OCI-LY7 (cell line): Measurements from ENCODE around the gene TULP4. TPM values are rescaled to one million over a fixed set of nuclear protein-coding genes. Genes with fewer than 3 reads are reported as not detected.

ENCODE experiments used
- BruUV-seq: library from RNA; stranded (reverse); fragments of 400-500 nt; replicated peaks from 2 replicates; lab custom pipeline; 2021; lab: Mats Ljungman, UMichigan
- CTCF ChIA-PET: fragments of 300-600 bp; sonication (Branson Sonifier 250); formaldehyde crosslinking; loops from one replicate; lab custom pipeline; 2022; ENCODE audit warnings: antibody characterized with exemption; ENCODE audit not compliant: unreplicated experiment; lab: Charles Lee
- POLR2A ChIA-PET: fragments of 300-600 bp; sonication (Branson Sonifier 250); formaldehyde crosslinking; loops from one replicate; lab custom pipeline; 2022; ENCODE audit warnings: antibody characterized with exemption; lab: Charles Lee
- DNase-seq: peaks from one replicate; pipeline ENCODE4 v3.0.0-alpha.2; 2015; ENCODE audit warnings: low spot score
- H2AFZ ChIP-seq: fragments of 200-600 bp; sonication (generic), shearing (Covaris generic); 2 replicates; pipeline ENCODE4 v1.6.1; 2014; ENCODE audit warnings: mild to moderate bottlenecking, antibody characterized with exemption, low read length, moderate library complexity
- H3K27ac ChIP-seq: fragments of 200-600 bp; sonication (generic); 2 replicates; pipeline ENCODE4 v1.5.1; 2014; ENCODE audit warnings: mixed run types, low read depth, mild to moderate bottlenecking, moderate library complexity, low read length, inconsistent platforms; ENCODE audit not compliant: poor library complexity, severe bottlenecking
- H3K36me3 ChIP-seq: fragments of 200-600 bp; sonication (generic); 2 replicates; pipeline ENCODE4 v1.6.1; 2014; ENCODE audit warnings: mild to moderate bottlenecking, antibody characterized with exemption, low read length, moderate library complexity, mixed read lengths; ENCODE audit not compliant: insufficient read depth
- H3K4me1 ChIP-seq: fragments of 200-600 bp; sonication (generic); 2 replicates; pipeline ENCODE4 v1.5.1; 2014; ENCODE audit warnings: mild to moderate bottlenecking, low read length; ENCODE audit not compliant: insufficient read depth, poor library complexity, severe bottlenecking
- H3K4me2 ChIP-seq: fragments of 200-600 bp; sonication (generic); 2 replicates; pipeline ENCODE4 v1.6.1; 2014; ENCODE audit warnings: mild to moderate bottlenecking, low read length
- H3K4me3 ChIP-seq: fragments of 200-600 bp; sonication (generic); 2 replicates; pipeline ENCODE4 v1.5.1; 2014; ENCODE audit warnings: mild to moderate bottlenecking, low read depth, low read length; ENCODE audit not compliant: poor library complexity, severe bottlenecking
- H3K79me2 ChIP-seq: fragments of 200-600 bp; sonication (generic); 2 replicates; pipeline ENCODE4 v1.6.1; 2016; ENCODE audit warnings: low read depth, mild to moderate bottlenecking, low read length, moderate library complexity, mixed read lengths; ENCODE audit not compliant: insufficient read depth
- H3K9me2 ChIP-seq: fragments of 200-600 bp; sonication (generic); 2 replicates; pipeline ENCODE4 v1.6.1; 2016; ENCODE audit warnings: mild to moderate bottlenecking, low read length, mixed read lengths; ENCODE audit not compliant: insufficient read depth
- H3K9me3 ChIP-seq: fragments of 200-600 bp; sonication (generic); 2 replicates; pipeline ENCODE4 v1.6.1; 2014; ENCODE audit warnings: mild to moderate bottlenecking, mixed run types, low read length, mixed read lengths
- H4K20me1 ChIP-seq: fragments of 200-600 bp; sonication (generic); 2 replicates; pipeline ENCODE4 v1.6.1; 2014; ENCODE audit warnings: mild to moderate bottlenecking, antibody characterized with exemption, low read length, moderate library complexity, mixed read lengths; ENCODE audit not compliant: insufficient read depth
- CTCF ChIP-seq: fragments of 200-600 bp; sonication (generic); conservative IDR thresholded peaks from 2 replicates; pipeline ENCODE4 v1.5.1; 2014; ENCODE audit warnings: mild to moderate bottlenecking, antibody characterized with exemption, low read length, moderate library complexity, mixed read lengths
- EZH2phosphoT487 ChIP-seq: fragments of 200-600 bp; sonication (generic); IDR thresholded peaks from 2 replicates; pipeline ENCODE4 v1.6.1; 2018; ENCODE audit warnings: low read depth, borderline replicate concordance, mild to moderate bottlenecking, mixed run types, antibody characterized with exemption, low read length, moderate library complexity, mixed read lengths
- intact Hi-C: fragments of 100-400 bp; cut with micrococcal nuclease; formaldehyde crosslinking; loops from one replicate; pipeline ENCODE4 v1.10.0; 2022; ENCODE audit not compliant: unreplicated experiment
- total RNA-seq, 2 experiments: library from RNA; depleted of rRNA in 1 of 2; stranded (reverse); fragments of >200 nt in 1 of 2; shearing (Covaris generic) in 1 of 2; gene quantifications; 2 replicates each; pipeline ENCODE4 v1.2.3, GENCODE V29; 2014 to 2022

TULP4 gene
- total RNA-seq, 2 experiments from 2014 or later = 62.1 to 64.8 TPM

DNA sequence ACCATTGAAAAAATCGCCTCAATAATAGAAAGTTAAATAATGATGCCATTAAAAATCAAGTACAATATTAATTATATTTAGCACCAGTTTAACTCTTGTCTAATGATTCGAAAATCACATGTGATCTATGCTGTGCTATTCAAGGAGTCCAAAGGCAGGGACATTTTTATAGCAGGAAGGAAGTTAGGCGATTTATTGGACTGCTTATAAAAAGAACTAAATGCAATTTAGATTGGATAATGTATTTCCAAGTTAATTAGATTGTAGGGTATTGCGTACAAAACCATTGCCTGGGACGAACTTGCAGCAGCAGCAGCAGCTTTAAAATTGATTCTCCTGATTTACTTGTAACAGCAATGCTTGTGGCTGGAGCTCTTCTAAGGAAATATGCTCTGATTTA, 160.2 kb downstream of the TULP4 start:
- Histone ChIP-seq H3K9me2 (no peaks in the 10 kb centered on the region), H3K9me3 (no peaks in the 10 kb centered on the region), H3K4me1 (no peaks in the 10 kb centered on the region), H3K36me3 (0 out of 2 replicates have a peak, but pooled peaks cover 4% of the 10 kb centered on the region), H3K4me2 (no peak overlapping the region), H3K79me2 (no peaks in the 10 kb centered on the region), H3K27ac (no peak overlapping the region), H2AFZ (no peak overlapping the region), H3K4me3 (no peak overlapping the region), H4K20me1 (no peaks in the 10 kb centered on the region)
- TF ChIP-seq EZH2phosphoT487 (no peak), CTCF (no peak)
- intact Hi-C loops = no loop called here
- BruUV-seq = no TSS peak
- POLR2A ChIA-PET = no interaction called here
- CTCF ChIA-PET = no interaction called here
- DNase-seq = no peak

DNA sequence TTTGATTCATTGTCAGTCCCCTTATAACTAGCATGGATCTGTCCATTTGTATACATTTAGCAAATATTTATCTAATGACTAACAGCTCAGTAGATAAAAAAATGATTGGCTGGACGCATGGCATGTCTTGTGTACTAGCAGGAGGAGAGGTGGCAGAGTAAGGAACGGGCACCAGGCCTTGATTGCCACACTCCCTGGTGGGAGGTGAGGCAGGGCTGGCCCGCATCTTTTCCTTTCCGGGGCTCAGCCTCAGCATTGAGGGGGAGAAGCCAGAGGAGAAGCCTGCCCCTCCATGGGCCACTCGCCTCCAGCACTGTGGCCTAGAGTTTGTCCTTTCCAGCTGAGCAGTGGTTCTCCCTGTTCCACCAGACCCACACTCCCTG, 162.7 kb downstream of the TULP4 start:
- H3K36me3 ChIP-seq = peaks cover 7% of the 10 kb centered on the region; the same call in 1 of the 2 replicates
- no peak overlapping the region for H2AFZ ChIP-seq
- intact Hi-C loops = no loop called here
- no peaks in the 10 kb centered on the region for H3K9me2 ChIP-seq
- H4K20me1 ChIP-seq = no peaks in the 10 kb centered on the region
- H3K4me1 ChIP-seq = no peaks in the 10 kb centered on the region
- H3K4me2 ChIP-seq = no peak overlapping the region
- DNase-seq = no peak
- H3K79me2 ChIP-seq = no peaks in the 10 kb centered on the region
- H3K9me3 ChIP-seq = no peaks in the 10 kb centered on the region
- BruUV-seq = no TSS peak
- no peak overlapping the region for H3K4me3 ChIP-seq
- ChIA-PET CTCF (no interaction called here), POLR2A (no interaction called here)
- H3K27ac ChIP-seq = no peak overlapping the region
- TF ChIP-seq CTCF (no peak), EZH2phosphoT487 (no peak)

DNA sequence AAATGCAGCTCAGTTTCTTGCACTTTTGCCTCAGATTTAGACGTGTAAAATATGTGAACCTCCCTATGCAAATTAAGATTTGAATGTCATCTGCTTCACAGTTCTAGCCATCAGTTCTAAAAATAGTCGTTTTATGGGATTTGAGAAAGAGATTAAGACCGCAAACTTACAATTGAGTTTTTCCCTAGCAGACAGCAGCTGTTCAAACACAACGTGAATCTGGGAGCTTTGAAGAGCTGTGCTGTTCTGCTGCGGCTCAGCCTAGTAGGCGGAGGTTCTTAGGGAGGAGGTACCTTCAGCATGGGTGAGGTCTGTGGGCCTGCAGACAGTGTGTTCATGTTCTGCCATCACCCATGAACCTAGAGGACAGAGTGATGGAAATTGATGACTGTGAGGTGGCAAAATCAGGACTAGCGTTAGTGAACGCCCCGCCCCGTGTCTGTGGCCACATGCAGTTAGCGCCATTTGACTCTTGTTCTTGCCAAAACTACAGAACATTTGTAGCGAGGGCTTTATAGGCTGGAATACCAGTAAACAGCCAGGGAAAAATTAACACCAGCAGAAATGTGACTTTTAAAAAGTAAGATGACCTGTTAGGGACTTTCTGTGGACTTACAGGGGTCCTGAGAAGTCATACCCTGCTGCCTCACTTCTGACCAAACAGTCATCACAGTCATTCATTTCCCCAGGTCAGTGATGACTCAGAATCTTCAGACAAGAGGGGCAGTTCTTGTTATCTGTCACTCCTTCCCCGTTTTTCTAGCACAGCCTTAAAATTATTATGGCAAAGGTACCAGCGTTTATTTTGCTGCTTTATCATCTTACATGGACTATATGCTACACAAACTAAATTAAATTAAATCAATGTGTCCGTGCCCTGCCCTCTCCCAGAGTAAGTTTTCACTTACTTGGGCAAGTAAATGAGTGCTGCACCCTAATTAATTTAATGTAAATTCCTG, 163.4 kb downstream of the TULP4 start:
- no TSS peak for BruUV-seq
- DNase-seq = no peak
- Histone ChIP-seq H3K4me3 (no peak overlapping the region), H2AFZ (no peak overlapping the region), H3K9me2 (no peaks in the 10 kb centered on the region), H3K36me3 (peaks cover 14% of the 10 kb centered on the region; the same call in 1 of the 2 replicates), H3K4me1 (no peaks in the 10 kb centered on the region), H3K79me2 (no peaks in the 10 kb centered on the region), H3K9me3 (no peaks in the 10 kb centered on the region), H4K20me1 (no peaks in the 10 kb centered on the region), H3K27ac (no peak overlapping the region), H3K4me2 (no peak overlapping the region)
- CTCF ChIA-PET = no interaction called here
- POLR2A ChIA-PET = no interaction called here
- no peak for TF ChIP-seq EZH2phosphoT487
- TF ChIP-seq CTCF = no peak
- intact Hi-C loops = no loop called here
